PC-9 (cell line): ENCODE data around the gene XPO5. TPM values are rescaled to one million over a fixed set of nuclear protein-coding genes. Genes with fewer than 3 reads are reported as not detected.
"Not testable (repeated sequence)": the region's sequence is repeated elsewhere in the genome, so short reads cannot be mapped to it uniquely, and the experiment has no call there.

Experiments
- BruUV-seq: library from RNA; stranded (reverse); fragments of 400-500 nt; replicated peaks from 2 replicates; lab custom pipeline; 2021; lab: Mats Ljungman, UMichigan
- CTCF ChIA-PET: fragments of 300-600 bp; sonication (Branson Sonifier 250); formaldehyde crosslinking; loops from one replicate; lab custom pipeline; 2022; ENCODE audit warnings: antibody characterized with exemption; lab: Charles Lee
- POLR2A ChIA-PET: fragments of 300-600 bp; sonication (Branson Sonifier 250); formaldehyde crosslinking; loops from one replicate; lab custom pipeline; 2022; ENCODE audit warnings: antibody characterized with exemption; ENCODE audit not compliant: unreplicated experiment; lab: Charles Lee
- DNase-seq, 2 experiments: peaks; one replicate each; pipeline versions ENCODE4 v3.0.0 to v3.0.0-alpha.2; 2015 to 2022; ENCODE audit warnings: mixed read lengths in 1 of 2
- H2AFZ ChIP-seq: fragments of 200-600 bp; sonication (generic); 2 replicates; pipeline ENCODE4 v1.8.1; 2017; ENCODE audit warnings: antibody characterized with exemption
- H3F3A ChIP-seq: fragments of 200-600 bp; sonication (generic); 2 replicates; pipeline ENCODE4 v1.8.1; 2017; ENCODE audit warnings: antibody characterized with exemption, mild to moderate bottlenecking, low read depth; ENCODE audit not compliant: insufficient read depth
- H3K27ac ChIP-seq: fragments of 200-600 bp; sonication (generic); 2 replicates; pipeline ENCODE4 v1.6.1; 2016; ENCODE audit warnings: mixed run types
- H3K27me3 ChIP-seq: fragments of 200-600 bp; sonication (generic); 2 replicates; pipeline ENCODE4 v1.6.1; 2016; ENCODE audit warnings: low read depth, mixed run types; ENCODE audit not compliant: insufficient read depth
- H3K36me3 ChIP-seq: fragments of 200-600 bp; sonication (generic); 2 replicates; pipeline ENCODE4 v1.6.1; 2016; ENCODE audit warnings: low read depth, mixed run types
- H3K4me1 ChIP-seq: fragments of 200-600 bp; sonication (generic); replicated peaks from 2 replicates; pipeline ENCODE4 v1.6.1; 2016; ENCODE audit warnings: mixed run types; ENCODE audit not compliant: insufficient read depth
- H3K4me2 ChIP-seq: fragments of 200-600 bp; sonication (generic); 2 replicates; pipeline ENCODE4 v1.6.1; 2017; ENCODE audit warnings: mixed run types
- H3K4me3 ChIP-seq: fragments of 200-600 bp; sonication (generic); 2 replicates; pipeline ENCODE4 v1.6.1; 2016; ENCODE audit warnings: mixed run types
- H3K79me2 ChIP-seq: fragments of 200-600 bp; sonication (generic); 2 replicates; pipeline ENCODE4 v1.6.1; 2017; ENCODE audit warnings: low read depth, mixed run types
- H3K9me2 ChIP-seq: fragments of 200-600 bp; sonication (generic); 2 replicates; pipeline ENCODE4 v1.8.1; 2017; ENCODE audit warnings: mild to moderate bottlenecking; ENCODE audit not compliant: insufficient read depth
- H3K9me3 ChIP-seq: fragments of 200-600 bp; sonication (generic); 2 replicates; pipeline ENCODE4 v1.8.1; 2016; ENCODE audit warnings: low read depth; ENCODE audit not compliant: insufficient read depth
- H4K20me1 ChIP-seq: fragments of 200-600 bp; sonication (generic); 2 replicates; pipeline ENCODE4 v1.8.1; 2017; ENCODE audit not compliant: insufficient read depth
- CTCF ChIP-seq: fragments of 200-600 bp; sonication (generic); conservative IDR thresholded peaks from 2 replicates; pipeline ENCODE4 v1.6.1; 2017; ENCODE audit warnings: mixed run types, antibody characterized with exemption, mild to moderate bottlenecking, moderate library complexity
- EZH2 ChIP-seq: fragments of 200-600 bp; sonication (generic); IDR thresholded peaks from 2 replicates; pipeline ENCODE4 v1.8.0; 2017; ENCODE audit warnings: antibody characterized with exemption, low read depth
- intact Hi-C: fragments of 100-400 bp; cut with micrococcal nuclease; formaldehyde crosslinking; loops from one replicate; pipeline ENCODE4 v1.10.0; 2022; ENCODE audit not compliant: unreplicated experiment
- total RNA-seq: library from RNA; stranded (reverse); gene quantifications from 2 replicates; pipeline ENCODE4 v1.2.3, GENCODE V29; 2021

Gene XPO5
- total RNA-seq, 1 experiment from 2014 or later: 36.1 TPM

- BruUV-seq: TSS peak; percentile 21
- no peak overlapping the region for H2AFZ ChIP-seq
- H3K4me3 ChIP-seq: no peak overlapping the region
- no peak overlapping the region for H3K4me2 ChIP-seq
- peak overlapping the region; percentile 77 for H3K27ac ChIP-seq
- intact Hi-C loops: no loop called here
- CTCF ChIA-PET: no interaction called here
- POLR2A ChIA-PET: no interaction called here
- no peaks in the 10 kb centered on the region for H3K27me3 ChIP-seq
- H3K79me2 ChIP-seq: peaks cover 39% of the 10 kb centered on the region
- no peak for DNase-seq
- peaks cover 2% of the 10 kb centered on the region; the same call in 1 of the 2 replicates for H4K20me1 ChIP-seq
- TF ChIP-seq CTCF: no peak
- TF ChIP-seq EZH2: no peak
- H3F3A ChIP-seq: peaks cover 38% of the 10 kb centered on the region; the same call in 1 of the 2 replicates
- H3K9me2 ChIP-seq: no peaks in the 10 kb centered on the region
- peaks cover 39% of the 10 kb centered on the region for H3K36me3 ChIP-seq
- H3K4me1 ChIP-seq: peaks cover 21% of the 10 kb centered on the region
- no peaks in the 10 kb centered on the region for H3K9me3 ChIP-seq
These were observed 3.8 kb downstream of the XPO5 start for GRCh38 chr6:43572015-43572414.

DNA sequence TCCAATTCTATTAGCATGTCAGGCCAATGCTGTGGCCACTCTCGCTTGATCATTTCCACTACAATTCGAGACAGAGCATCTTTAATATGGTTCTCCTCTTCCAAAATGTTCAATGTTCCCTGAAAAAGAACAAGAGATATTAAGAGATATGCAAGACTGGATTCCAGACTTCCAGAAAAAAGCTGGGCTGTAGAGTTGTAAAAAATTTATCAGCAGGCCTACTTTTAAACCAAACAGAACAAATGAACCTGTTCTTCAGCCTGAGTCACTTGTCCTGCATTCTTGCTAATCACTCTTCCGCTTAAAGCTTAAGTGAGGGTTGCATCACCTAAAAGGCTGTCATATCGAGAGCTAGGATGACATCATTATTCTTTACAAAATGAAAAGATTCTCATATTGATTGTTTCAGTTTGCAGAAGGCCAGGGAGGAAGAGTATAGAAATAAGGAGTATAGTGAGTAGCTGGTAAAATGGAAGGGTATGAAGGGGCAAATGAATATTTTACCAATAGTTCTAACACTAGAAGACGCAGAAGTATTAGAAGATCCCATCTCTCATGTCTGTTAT lies 4.9 kb downstream of the XPO5 start:
- BruUV-seq: no TSS peak
- Histone ChIP-seq H3K36me3 (peaks cover 43% of the 10 kb centered on the region), H3K79me2 (peaks cover 35% of the 10 kb centered on the region), H3K4me1 (peaks cover 21% of the 10 kb centered on the region), H3K27me3 (no peaks in the 10 kb centered on the region), H3K9me3 (no peaks in the 10 kb centered on the region), H3K4me3 (no peak overlapping the region), H4K20me1 (peaks cover 4% of the 10 kb centered on the region; the same call in 1 of the 2 replicates), H2AFZ (no peak overlapping the region), H3K4me2 (peak overlapping the region; percentile 24; the same call in 1 of the 2 replicates), H3F3A (peaks cover 28% of the 10 kb centered on the region; the same call in 1 of the 2 replicates), H3K9me2 (no peaks in the 10 kb centered on the region), H3K27ac (peak overlapping the region; percentile 77)
- DNase-seq: peak in 1 of 2 experiments; percentile 82
- POLR2A ChIA-PET: interaction anchor here (0.6 kb wide), 2 partner anchors 122 to 366 kb away, joined by 4 to 8 read pairs; no protein-coding TSS in a partner anchor
- CTCF ChIA-PET: interaction anchor here (0.5 kb wide), 2 partner anchors 495 to 649 kb away, joined by 3 to 14 read pairs; partner anchors contain the start of gene PTK7
- intact Hi-C loops: no loop called here
- TF ChIP-seq EZH2 (no peak), CTCF (no peak)

GRCh38 chr6:43559328-43559727 lies 16.5 kb downstream of the XPO5 start:
- intact Hi-C loops: no loop called here
- CTCF ChIA-PET: interaction anchor here (0.7 kb wide), 1 partner anchor 238 kb away, joined by 4 read pairs; no protein-coding TSS in a partner anchor
- no peaks in the 10 kb centered on the region for H3K9me3 ChIP-seq
- no peaks in the 10 kb centered on the region for H3F3A ChIP-seq
- no peaks in the 10 kb centered on the region for H3K9me2 ChIP-seq
- H3K4me3 ChIP-seq: no peak overlapping the region
- POLR2A ChIA-PET: no interaction called here
- H4K20me1 ChIP-seq: 0 out of 2 replicates have a peak, but pooled peaks cover 3% of the 10 kb centered on the region
- no peaks in the 10 kb centered on the region for H3K4me1 ChIP-seq
- TF ChIP-seq CTCF (no peak), EZH2 (no peak)
- peaks cover 55% of the 10 kb centered on the region for H3K36me3 ChIP-seq
- no peaks in the 10 kb centered on the region for H3K27me3 ChIP-seq
- no peak for DNase-seq
- H2AFZ ChIP-seq: no peak overlapping the region
- no peak overlapping the region for H3K4me2 ChIP-seq
- no TSS peak for BruUV-seq
- no peak overlapping the region for H3K27ac ChIP-seq
- no peaks in the 10 kb centered on the region for H3K79me2 ChIP-seq

DNA sequence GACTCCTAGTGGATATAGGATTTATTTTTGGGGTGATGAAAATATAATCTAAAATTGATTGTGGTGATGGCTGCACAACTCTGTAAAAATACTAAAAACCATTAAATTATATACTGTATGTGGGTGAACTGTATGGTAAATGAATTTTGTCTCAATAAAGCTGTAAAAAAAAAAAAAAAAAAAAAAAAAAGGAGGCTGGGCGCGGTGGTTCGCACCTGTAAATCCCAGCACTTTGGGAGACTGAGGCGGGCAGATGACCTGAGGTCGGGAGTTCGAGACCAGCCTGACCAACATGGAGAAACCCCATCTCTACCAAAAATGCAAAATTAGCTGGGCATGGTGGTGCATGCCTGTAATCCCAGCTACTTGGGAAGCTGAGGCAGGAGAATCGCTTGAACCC lies 18.2 kb downstream of the XPO5 start:
- DNase-seq, CTCF ChIA-PET, H3K9me3 ChIP-seq, H3K4me2 ChIP-seq, H3K27me3 ChIP-seq, intact Hi-C loops, H4K20me1 ChIP-seq, H3K9me2 ChIP-seq, POLR2A ChIA-PET, H3K4me1 ChIP-seq, H3F3A ChIP-seq, H2AFZ ChIP-seq, H3K4me3 ChIP-seq, BruUV-seq, H3K27ac ChIP-seq, H3K79me2 ChIP-seq: not testable (repeated sequence)
- peaks cover 55% of the 10 kb centered on the region for H3K36me3 ChIP-seq
